Kidney capillary endothelial cell (primary cell): ENCODE data around the gene HTRA3.
A peak's percentile ranks its signal among the peaks of the same experiment; 100 is the strongest.

ENCODE experiments used
- DNase-seq: peaks from one replicate; pipeline ENCODE4 v3.0.0-alpha.2; 2018; ENCODE audit warnings: low spot score

The HTRA3 gene

DNA sequence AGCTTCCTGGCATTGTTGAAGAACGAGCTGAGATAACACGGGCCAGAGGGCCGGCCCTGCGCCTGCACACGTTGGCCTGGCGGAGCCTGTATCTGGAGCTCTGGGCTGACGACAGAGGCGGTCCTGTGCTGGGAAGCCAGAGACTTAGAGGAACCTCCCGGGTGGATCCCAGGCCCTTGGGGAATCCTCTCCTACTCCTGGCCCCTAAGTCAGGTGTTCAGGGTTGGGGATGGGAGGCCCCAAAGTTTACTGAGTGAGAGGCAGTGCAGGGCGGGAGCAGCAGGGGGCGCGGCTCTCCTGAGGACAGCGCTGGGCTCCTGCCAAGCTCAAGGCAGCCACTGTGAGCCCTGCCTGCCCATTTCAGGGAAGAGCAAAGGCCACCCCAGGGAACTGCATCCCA lies 2.5 kb upstream of the HTRA3 start:
- peak; percentile 48 for DNase-seq

- DNase-seq, result no peak
Observed at GRCh38 chr4:8268211-8268610, 1.3 kb upstream of the HTRA3 start.

DNA sequence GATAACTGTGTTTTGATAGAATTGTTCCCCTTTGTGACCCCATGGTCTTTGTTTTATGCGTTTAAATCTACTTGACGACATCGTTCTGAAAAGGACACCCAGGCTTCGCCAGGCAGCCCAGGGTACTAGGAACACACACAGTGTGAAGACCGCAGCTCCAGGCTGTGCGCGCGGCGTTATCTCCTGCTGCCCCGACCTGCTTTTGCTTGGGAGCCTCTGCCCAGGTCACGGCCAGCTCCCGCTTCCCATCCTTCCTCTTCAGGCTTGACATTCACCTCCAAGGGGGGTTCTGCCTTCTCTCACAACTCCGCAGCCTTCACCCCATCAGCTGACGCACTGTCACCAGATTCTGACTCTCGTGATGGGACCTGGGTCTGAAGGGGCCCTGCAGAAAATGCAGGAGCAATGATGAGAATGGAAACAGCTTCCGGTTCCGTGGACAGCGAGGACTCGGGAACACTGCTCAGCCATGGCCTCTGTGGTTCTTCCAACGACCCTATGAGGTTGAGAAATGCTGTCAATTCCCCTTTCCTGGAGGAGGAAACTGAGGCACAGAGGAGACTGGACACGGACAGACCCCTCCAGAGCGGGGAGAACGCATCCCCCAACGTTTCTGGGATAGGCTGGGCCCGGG lies 536 bp upstream of the HTRA3 start:
- DNase-seq, result no peak

DNA sequence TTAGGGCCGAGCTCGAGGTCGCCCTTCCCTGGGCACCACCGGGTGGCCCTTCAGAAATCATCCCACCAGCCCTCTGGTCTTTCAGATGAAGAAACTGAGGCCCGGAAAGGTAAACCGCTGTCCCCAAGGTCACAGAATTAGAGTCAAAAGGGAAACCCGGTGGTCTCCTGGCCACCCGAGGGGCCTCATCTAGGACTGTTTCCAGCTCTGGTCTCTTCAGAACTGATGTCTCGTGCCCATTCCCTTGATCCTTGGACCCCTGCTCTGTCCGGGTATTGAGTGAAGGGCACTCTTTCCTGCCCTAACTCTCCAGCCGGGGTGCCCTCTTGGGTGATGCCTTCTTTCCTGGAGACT lies 841 bp downstream of the HTRA3 start:
- DNase-seq, result no peak

DNA sequence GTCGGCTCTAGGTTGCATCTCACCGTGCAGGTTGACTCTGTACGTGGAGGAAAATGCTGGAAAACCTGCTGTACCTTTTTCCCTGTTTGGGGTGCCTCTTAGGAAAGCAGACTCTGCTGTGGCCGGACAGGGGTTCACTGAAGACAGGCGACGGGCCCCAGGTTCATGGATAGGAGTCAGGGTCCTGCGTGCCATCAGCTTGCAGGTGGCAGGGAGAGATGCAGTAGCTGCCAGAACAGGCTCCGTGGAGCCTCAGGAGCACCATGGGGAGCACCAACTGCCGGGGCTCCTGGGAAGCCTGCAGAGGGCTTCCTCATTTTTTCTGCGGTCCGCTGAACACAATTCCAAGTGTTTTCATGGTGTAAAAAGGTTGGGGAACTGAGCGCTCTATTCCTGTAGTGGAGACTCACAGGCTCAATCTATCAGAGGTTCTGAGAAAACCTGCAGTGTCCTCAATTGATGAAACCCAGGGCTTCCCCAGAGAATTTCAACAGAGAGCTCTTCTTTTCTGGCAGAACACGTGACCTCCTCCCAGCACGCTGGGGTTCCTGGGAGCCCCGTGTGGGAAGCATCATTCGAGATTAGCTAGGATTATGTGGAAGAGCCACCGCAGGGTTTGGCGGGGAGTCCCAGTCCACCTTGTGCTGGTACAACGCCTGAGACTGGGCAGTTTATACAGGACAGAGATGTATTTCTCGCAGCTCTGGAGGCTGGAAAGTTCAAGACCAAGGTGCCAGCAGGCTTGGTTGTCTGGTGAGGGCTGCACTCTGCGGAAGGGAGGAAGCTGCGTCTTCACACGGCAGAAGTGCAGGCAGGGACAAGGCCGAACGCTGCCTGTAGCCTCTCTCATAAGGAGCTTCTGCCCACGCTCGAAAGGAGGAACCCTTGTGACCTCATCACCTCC lies 1.6 kb downstream of the HTRA3 start:
- DNase-seq, result no peak

- DNase-seq, result no peak
Observed at GRCh38 chr4:8271821-8272220, 2.3 kb downstream of the HTRA3 start.

DNA sequence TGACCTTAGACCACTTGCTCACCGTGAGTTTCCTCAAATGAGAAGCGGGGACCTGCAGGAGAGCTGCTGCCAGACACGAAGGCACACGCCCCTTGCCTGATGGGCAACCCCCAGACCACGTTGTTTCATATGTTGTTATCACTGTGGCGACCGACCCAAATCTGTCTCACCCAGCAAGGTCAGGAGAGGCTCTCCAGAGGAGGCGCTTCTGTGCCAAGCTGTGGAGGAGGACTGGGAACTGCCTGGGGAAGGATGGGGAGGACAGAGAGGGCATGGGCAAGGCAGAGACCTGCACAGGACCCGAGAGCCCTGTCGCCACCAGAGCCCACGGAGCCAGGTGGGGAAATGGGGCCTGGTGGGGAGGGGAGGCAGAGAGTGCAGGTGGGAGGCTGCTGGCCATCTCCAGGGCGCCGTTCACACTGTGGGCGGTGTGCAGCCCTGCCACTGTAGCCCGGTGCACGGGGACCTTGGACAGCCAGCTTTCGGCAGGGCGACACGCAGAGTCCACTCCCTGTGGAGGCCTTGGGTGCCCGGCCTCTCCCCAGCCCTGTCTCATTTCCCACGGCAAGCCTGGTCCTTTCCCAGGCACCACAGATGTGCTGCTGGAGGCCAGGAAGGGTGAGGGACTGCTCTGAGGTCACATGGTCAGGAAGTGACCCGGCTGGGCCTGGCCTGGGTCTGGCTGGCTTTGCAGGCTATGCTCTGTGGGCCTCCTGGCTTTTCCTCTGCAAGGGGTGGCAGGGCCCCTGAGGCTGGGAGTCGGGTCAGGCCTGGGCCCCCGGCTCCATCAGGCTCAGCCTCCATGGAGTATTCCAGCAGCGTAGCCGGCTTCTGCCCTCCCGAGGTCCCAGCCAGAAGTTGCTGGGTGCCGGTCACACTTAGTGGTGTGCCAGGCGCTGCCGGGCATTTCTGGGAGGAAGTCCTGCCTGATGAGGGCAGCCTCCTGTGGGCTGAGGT lies 3.2 kb downstream of the HTRA3 start:
- peak; percentile 52 for DNase-seq

DNA sequence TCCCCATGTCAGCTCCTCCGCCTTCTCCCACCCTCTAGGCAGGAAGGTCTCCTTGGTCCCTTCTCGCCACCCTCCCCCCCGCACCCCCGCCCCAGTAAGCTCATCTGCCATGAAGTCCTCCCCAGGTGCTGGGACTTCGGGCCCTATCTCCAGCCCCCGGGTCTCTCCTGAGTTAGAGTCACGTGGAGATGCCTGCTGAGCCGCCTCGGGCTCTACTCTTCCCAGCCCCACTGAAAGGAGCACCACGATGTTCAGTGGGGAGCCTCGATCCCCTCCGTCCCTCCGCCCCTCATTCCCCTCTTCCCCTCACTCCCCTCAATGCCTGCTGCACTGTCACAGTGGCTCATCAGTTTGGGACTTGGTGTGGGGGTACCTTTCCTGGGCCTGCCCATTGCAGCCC lies 3.9 kb downstream of the HTRA3 start:
- DNase-seq, result no peak

DNA sequence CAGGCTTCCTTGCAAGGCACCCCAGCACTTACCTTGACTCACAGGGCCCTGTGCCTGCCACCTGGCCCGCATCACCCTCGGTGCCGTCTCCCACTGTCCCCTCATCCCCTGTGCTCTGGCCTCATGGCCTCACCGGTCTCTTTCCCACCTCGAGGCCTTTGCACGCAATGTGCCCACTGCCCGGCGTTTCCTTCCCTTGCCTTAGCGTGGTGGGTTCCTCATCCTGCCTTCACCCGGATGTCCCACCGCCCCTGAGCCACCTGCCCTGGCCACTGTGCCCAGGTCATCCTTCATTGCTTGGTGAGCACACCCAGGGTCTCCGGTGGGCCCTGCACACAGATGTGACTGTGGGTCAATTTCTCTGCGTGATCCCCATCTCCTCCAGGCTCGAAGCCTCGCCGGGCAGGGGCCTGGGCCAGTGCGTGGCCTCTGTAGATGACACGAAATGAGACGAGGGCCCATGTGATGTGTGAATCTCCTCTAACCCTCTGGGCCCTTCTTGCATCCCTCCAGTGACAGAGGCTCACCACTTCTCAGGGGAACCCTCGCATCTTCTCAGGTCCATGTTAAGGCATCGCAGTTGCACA lies 4.6 kb downstream of the HTRA3 start:
- no peak for DNase-seq

GRCh38 chr4:8274765-8275547 lies 5.4 kb downstream of the HTRA3 start:
- no peak for DNase-seq

GRCh38 chr4:8275548-8275910 lies 6.0 kb downstream of the HTRA3 start:
- DNase-seq, result no peak

DNA sequence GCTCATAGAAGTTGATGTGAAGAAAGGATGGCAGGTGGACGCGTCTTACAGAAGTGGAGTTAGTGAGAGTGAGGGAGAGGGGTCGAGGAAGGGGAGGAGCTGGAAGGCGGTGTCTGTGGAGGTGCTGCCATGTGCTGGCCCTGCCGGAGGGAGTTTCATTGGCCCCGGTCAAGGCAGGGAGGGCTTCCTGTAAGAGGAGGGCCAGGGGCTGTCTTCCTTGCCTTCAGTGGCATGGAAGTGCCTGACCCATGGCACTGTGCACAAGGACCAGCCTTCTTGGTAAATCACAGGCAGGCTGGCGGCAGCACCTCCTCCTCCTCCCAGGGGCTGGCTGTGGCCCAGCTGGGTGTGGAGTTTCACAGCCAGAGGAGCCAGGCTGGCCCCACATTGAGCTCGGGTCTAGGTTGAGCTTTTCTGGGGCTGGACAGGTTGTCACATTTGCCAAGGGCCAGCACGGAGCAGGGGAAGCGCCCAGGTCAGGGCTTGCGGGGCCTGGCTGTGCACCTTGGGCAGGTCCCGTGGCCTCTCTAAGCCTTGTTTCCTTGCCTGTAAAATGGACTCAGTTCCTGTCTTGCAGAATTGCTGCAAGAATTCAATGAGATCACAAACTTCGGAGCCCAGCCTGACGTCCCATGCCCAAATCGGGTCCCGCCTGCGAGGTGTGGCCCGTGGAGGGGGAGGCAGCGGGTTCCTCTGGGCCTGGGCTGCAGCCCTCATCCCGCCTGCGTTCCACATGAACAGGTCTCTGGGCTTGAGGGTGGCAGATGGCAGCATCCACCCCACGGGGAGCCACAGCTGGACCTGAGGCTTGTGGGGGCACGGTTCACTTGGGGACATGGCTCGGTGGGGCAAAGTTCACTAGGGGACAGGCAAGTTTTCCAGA lies 7.0 kb downstream of the HTRA3 start:
- DNase-seq, result no peak

- DNase-seq, result no peak
Observed at GRCh38 chr4:8277356-8278008, 7.9 kb downstream of the HTRA3 start.

DNA sequence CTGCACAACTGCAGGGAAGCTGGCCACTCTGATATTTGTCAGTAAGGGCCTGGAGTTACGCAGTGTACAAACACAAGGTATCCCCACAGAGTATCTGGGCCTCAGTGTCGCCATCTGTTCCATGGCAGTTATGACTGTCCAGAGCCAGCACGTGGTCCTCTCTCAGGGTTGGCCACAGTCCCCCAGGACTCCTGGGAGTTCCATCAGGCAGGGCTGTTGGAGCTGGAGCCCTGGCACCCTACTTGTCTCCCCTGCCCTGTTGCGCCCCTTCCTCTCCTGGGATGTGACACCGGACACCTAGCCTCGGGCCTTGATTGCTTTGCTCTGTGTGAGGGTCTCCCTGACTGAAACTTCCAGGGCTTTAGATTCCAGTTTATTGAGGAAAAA lies 8.4 kb downstream of the HTRA3 start:
- DNase-seq, result no peak

- DNase-seq, result no peak
Observed at GRCh38 chr4:8278421-8279287, 9.1 kb downstream of the HTRA3 start.

- DNase-seq, result no peak
Observed at GRCh38 chr4:8279321-8280157, 10.0 kb downstream of the HTRA3 start.

GRCh38 chr4:8280158-8280875 lies 10.8 kb downstream of the HTRA3 start:
- DNase-seq, result no peak
